OCI-LY7 (cell line): ENCODE data around the gene IER5L.

Source experiments
- EZH2phosphoT487 ChIP-seq: fragments of 200-600 bp; sonication (generic); IDR thresholded peaks from 2 replicates; pipeline ENCODE4 v1.6.1; 2018; ENCODE audit warnings: low read depth, borderline replicate concordance, mild to moderate bottlenecking, mixed run types, antibody characterized with exemption, low read length, moderate library complexity, mixed read lengths
- TF ChIP-seq, protein P1 (sequence below): fragments of 200-600 bp; sonication (generic); conservative IDR thresholded peaks from 2 replicates; pipeline ENCODE4 v1.5.1; 2014; ENCODE audit warnings: mild to moderate bottlenecking, antibody characterized with exemption, low read length, moderate library complexity, mixed read lengths

DNA sequence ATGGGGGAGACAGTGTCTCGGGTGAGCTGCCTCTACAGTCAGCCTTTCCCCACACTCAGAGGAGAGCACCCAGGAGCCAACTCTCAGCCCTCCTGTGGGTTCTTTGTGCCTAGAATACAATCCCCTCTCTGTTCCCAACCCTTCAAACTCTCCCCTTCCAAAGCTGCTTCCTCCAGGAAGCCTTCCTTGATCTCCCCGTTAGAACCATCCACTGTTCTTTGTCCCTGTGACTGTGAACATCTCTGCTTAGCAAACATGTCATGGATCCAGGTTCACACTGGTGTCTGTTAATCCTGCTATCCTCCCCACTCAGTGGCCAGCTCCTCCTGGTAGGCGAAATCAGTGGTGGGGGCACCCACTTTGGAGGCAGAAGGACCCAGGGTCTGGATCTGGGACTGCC lies 16.2 kb upstream of the IER5L start:
- TF ChIP-seq, protein P1, sequence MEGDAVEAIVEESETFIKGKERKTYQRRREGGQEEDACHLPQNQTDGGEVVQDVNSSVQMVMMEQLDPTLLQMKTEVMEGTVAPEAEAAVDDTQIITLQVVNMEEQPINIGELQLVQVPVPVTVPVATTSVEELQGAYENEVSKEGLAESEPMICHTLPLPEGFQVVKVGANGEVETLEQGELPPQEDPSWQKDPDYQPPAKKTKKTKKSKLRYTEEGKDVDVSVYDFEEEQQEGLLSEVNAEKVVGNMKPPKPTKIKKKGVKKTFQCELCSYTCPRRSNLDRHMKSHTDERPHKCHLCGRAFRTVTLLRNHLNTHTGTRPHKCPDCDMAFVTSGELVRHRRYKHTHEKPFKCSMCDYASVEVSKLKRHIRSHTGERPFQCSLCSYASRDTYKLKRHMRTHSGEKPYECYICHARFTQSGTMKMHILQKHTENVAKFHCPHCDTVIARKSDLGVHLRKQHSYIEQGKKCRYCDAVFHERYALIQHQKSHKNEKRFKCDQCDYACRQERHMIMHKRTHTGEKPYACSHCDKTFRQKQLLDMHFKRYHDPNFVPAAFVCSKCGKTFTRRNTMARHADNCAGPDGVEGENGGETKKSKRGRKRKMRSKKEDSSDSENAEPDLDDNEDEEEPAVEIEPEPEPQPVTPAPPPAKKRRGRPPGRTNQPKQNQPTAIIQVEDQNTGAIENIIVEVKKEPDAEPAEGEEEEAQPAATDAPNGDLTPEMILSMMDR, result no peak
- TF ChIP-seq EZH2phosphoT487, result no peak
